ENCODE data around the gene MRPS2. TPM values are rescaled to one million over a fixed set of nuclear protein-coding genes. Genes with fewer than 3 reads are reported as not detected.

MRPS2 gene
- total RNA-seq, 1 donor: 21.4 TPM

- TF ChIP-seq CTCF (IDR thresholded peaks at IDR 0.05; ENCODE audit: insufficient read depth, low read length): no peak
- DNase-seq (ENCODE audit: low read depth): no peak
- H3K4me3 ChIP-seq (ENCODE audit: low read depth, low read length): peak overlapping the region; percentile 82
These were observed 1.0 kb downstream of the MRPS2 start for GRCh38 chr9:135501261-135502167.

- no peak for TF ChIP-seq CTCF (IDR thresholded peaks at IDR 0.05; ENCODE audit: insufficient read depth, low read length)
- DNase-seq (ENCODE audit: low read depth): no peak
- H3K4me3 ChIP-seq (ENCODE audit: low read depth, low read length): peak overlapping the region; percentile 82
These were observed 1.8 kb downstream of the MRPS2 start for GRCh38 chr9:135502168-135502872.

- TF ChIP-seq CTCF (IDR thresholded peaks at IDR 0.05; ENCODE audit: insufficient read depth, low read length): no peak
- no peak overlapping the region for H3K4me3 ChIP-seq (ENCODE audit: low read depth, low read length)
- no peak for DNase-seq (ENCODE audit: low read depth)
These were observed 2.4 kb downstream of the MRPS2 start for GRCh38 chr9:135502873-135503321.

GRCh38 chr9:135503371-135504261, 3.1 kb downstream of the MRPS2 start:
- no peak for DNase-seq (ENCODE audit: low read depth)
- H3K4me3 ChIP-seq (ENCODE audit: low read depth, low read length): no peak overlapping the region
- TF ChIP-seq CTCF (IDR thresholded peaks at IDR 0.05; ENCODE audit: insufficient read depth, low read length): no peak

- H3K4me3 ChIP-seq (ENCODE audit: low read depth, low read length): no peak overlapping the region
- DNase-seq (ENCODE audit: low read depth): peak; percentile 57
- TF ChIP-seq CTCF (IDR thresholded peaks at IDR 0.05; ENCODE audit: insufficient read depth, low read length): peak; percentile 80
These were observed 4.1 kb downstream of the MRPS2 start for GRCh38 chr9:135504262-135505243.
